ENCODE data around the gene ALG12.

ALG12 gene

GRCh38 chr22:49958931-49959781 is 40.9 kb upstream of the ALG12 start:
- FAIRE-seq (peak; percentile 55), DNase-seq (ENCODE audit: insufficient read length, low spot score) (no peak)
- TF ChIP-seq SPI1 (IDR thresholded peaks at IDR 0.05; ENCODE audit: low read depth, low read length) (no peak), PAX5 (IDR thresholded peaks at IDR 0.05; ENCODE audit: insufficient read depth, low read length, severe bottlenecking) (no peak), POLR2AphosphoS5 (IDR thresholded peaks at IDR 0.05; ENCODE audit: low read depth, low read length) (no peak), TAF1 (IDR thresholded peaks at IDR 0.05; ENCODE audit: low read depth, low read length) (no peak), POU2F2 (IDR thresholded peaks at IDR 0.05; ENCODE audit: low read depth, low read length) (no peak), POLR2A (IDR thresholded peaks at IDR 0.05; ENCODE audit: low read depth, low read length) (no peak)

DNA sequence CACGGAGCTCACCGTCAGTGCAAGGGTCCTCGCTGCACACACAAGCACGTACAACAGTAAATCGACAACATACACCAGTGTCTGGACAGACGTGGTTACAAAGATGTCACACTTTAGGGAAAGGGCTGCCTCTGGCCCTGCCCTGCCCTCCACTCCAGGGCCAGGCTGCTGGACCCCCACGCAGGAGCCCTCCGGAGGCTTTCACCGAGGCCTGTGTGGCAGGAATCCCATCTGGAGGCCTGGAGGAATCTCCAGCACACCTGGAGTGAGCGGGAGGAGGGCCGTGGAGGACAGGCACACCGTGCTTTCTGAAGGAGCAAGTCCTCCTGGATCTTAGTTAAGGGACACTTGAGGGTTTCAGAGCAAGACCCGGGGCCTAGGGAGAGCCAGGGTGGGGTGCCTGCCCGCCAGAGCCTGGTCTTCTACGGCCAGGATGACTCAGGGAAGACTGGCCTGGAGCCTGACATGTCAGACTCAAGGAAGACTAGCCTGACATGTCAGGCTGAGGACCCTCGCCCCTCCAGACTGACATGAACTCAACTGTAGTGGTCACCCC is 40.2 kb upstream of the ALG12 start:
- DNase-seq (ENCODE audit: insufficient read length, low spot score) (no peak), FAIRE-seq (no peak)
- no peak for TF ChIP-seq TAF1 (IDR thresholded peaks at IDR 0.05; ENCODE audit: low read depth, low read length)
- TF ChIP-seq POLR2A (IDR thresholded peaks at IDR 0.05; ENCODE audit: low read depth, low read length) = no peak
- no peak for TF ChIP-seq POLR2AphosphoS5 (IDR thresholded peaks at IDR 0.05; ENCODE audit: low read depth, low read length)
- no peak for TF ChIP-seq SPI1 (IDR thresholded peaks at IDR 0.05; ENCODE audit: low read depth, low read length)

DNA sequence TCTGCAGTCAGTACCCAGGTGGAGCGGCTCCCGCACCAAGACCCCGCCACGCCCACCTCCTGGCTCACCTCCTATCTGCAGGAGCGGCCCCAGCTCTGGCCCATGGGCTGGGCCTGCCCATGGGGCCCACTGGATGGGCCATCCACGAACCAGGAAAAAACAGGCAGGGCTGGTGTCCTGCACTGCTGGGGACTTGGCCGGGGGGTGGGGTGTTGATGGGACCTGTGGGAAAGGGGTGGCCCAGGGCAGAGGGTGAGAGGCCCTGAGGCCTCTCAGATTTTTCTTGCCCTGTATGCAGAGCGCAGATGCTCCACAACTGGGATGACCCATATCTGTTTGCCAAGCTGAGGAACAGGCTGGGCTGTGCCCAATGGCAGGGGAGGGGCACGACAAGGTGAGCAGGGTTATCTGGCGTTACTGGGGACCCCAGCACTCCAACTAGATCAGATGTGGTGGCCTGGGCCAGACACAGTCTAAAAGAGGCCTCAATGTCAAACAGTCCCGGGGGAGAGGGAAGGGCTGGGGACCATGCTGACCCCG is 39.7 kb upstream of the ALG12 start:
- TF ChIP-seq TAF1 (IDR thresholded peaks at IDR 0.05; ENCODE audit: low read depth, low read length) (no peak), POLR2A (IDR thresholded peaks at IDR 0.05; ENCODE audit: low read depth, low read length) (no peak), POU2F2 (IDR thresholded peaks at IDR 0.05; ENCODE audit: low read depth, low read length) (no peak), SPI1 (IDR thresholded peaks at IDR 0.05; ENCODE audit: low read depth, low read length) (no peak), POLR2AphosphoS5 (IDR thresholded peaks at IDR 0.05; ENCODE audit: low read depth, low read length) (no peak), PAX5 (IDR thresholded peaks at IDR 0.05; ENCODE audit: insufficient read depth, low read length, severe bottlenecking) (no peak)
- DNase-seq (ENCODE audit: insufficient read length, low spot score) (no peak), FAIRE-seq (no peak)

- no peak for TF ChIP-seq TAF1 (IDR thresholded peaks at IDR 0.05; ENCODE audit: low read depth, low read length)
- no peak for TF ChIP-seq POLR2A (IDR thresholded peaks at IDR 0.05; ENCODE audit: low read depth, low read length)
- no peak for TF ChIP-seq POU2F2 (IDR thresholded peaks at IDR 0.05; ENCODE audit: low read depth, low read length)
- TF ChIP-seq PAX5 (IDR thresholded peaks at IDR 0.05; ENCODE audit: insufficient read depth, low read length, severe bottlenecking) = no peak
- TF ChIP-seq SPI1 (IDR thresholded peaks at IDR 0.05; ENCODE audit: low read depth, low read length) = no peak
- no peak for TF ChIP-seq POLR2AphosphoS5 (IDR thresholded peaks at IDR 0.05; ENCODE audit: low read depth, low read length)
- DNase-seq (ENCODE audit: insufficient read length, low spot score) (no peak), FAIRE-seq (no peak)
Measured at GRCh38 chr22:49956914-49957825, 38.9 kb upstream of the ALG12 start.

- FAIRE-seq (no peak), DNase-seq (ENCODE audit: insufficient read length, low spot score) (no peak)
- TF ChIP-seq SPI1 (IDR thresholded peaks at IDR 0.05; ENCODE audit: low read depth, low read length) = no peak
- TF ChIP-seq POLR2A (IDR thresholded peaks at IDR 0.05; ENCODE audit: low read depth, low read length) = no peak
- TF ChIP-seq POLR2AphosphoS5 (IDR thresholded peaks at IDR 0.05; ENCODE audit: low read depth, low read length) = no peak
- no peak for TF ChIP-seq POU2F2 (IDR thresholded peaks at IDR 0.05; ENCODE audit: low read depth, low read length)
- TF ChIP-seq PAX5 (IDR thresholded peaks at IDR 0.05; ENCODE audit: insufficient read depth, low read length, severe bottlenecking) = no peak
- no peak for TF ChIP-seq TAF1 (IDR thresholded peaks at IDR 0.05; ENCODE audit: low read depth, low read length)
Measured at GRCh38 chr22:49956418-49956770, 38.2 kb upstream of the ALG12 start.

DNA sequence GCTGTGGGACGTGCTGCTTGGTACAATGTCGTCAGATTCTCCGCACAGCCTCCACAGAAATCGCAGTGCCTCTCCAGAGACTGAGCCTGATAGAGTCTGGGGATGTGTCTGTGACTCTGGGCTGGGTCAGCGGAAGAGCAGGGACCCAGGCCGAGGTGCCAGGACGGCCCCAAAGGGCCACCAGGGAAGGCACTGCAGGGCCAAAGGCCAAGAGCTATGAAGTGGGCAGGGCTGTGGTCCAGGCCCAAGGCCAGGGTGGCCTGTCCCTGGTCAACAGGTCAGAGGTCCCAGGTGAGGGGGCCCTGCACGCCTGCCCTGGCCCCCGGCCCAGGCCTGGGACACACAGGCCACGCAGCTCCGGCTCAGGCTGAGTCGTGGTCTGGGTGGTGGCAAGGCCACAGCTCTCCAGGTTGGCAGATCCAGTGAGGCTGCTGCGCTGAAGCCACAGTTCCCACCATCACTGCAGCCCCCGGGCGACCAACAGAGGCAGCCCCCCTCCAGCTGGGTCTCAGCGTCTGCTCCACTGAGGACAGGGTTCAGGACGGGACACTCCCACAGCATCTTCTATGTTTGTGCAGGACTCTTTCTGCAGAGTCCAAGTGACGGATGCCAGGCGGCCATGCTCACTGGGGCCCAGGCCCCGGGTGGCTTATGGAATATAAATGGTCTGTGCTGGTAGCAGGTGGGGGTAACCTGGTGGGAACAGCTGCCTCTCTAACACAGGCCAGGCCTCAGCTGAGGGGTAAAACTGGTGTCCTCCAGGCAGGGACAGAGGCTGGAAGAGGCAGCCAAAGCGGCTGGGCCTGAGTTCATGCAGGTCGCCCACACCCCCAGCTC is 37.6 kb upstream of the ALG12 start:
- no peak for FAIRE-seq
- DNase-seq (ENCODE audit: insufficient read length, low spot score) = no peak
- no peak for TF ChIP-seq PAX5 (IDR thresholded peaks at IDR 0.05; ENCODE audit: insufficient read depth, low read length, severe bottlenecking)
- no peak for TF ChIP-seq POLR2A (IDR thresholded peaks at IDR 0.05; ENCODE audit: low read depth, low read length)
- no peak for TF ChIP-seq TAF1 (IDR thresholded peaks at IDR 0.05; ENCODE audit: low read depth, low read length)
- TF ChIP-seq POLR2AphosphoS5 (IDR thresholded peaks at IDR 0.05; ENCODE audit: low read depth, low read length) = no peak
- TF ChIP-seq POU2F2 (IDR thresholded peaks at IDR 0.05; ENCODE audit: low read depth, low read length) = no peak
- TF ChIP-seq SPI1 (IDR thresholded peaks at IDR 0.05; ENCODE audit: low read depth, low read length) = no peak

DNA sequence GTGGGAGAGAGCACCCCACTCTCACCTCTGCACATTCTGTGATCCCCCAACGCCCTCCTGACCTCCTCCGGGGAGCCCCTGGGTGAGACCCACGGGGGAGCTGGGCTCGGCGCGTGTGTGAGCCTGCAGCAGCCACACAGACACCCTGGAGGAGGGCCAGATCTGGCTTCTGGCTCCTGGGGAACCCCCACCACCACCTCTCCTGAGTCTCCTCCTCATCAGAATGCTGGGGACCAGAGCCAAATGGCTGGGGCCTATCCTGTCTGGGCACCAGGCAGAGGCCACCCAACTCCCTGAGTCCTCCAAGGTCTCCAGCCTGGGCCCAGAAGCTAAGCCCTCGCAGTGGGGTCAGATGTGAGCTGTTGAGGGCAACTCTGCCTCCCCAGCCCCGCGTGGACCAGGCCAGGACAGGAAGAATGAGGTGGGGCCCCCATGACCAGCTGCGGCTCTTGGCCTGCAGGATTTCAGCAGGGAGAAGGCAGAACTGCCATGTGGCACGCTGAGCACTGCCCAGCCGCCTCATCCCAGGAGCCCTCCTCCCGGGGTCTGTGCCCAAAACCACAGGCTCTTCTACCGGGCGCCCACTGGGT is 36.8 kb upstream of the ALG12 start:
- TF ChIP-seq SPI1 (IDR thresholded peaks at IDR 0.05; ENCODE audit: low read depth, low read length) = no peak
- TF ChIP-seq PAX5 (IDR thresholded peaks at IDR 0.05; ENCODE audit: insufficient read depth, low read length, severe bottlenecking) = no peak
- no peak for TF ChIP-seq POU2F2 (IDR thresholded peaks at IDR 0.05; ENCODE audit: low read depth, low read length)
- TF ChIP-seq TAF1 (IDR thresholded peaks at IDR 0.05; ENCODE audit: low read depth, low read length) = no peak
- TF ChIP-seq POLR2A (IDR thresholded peaks at IDR 0.05; ENCODE audit: low read depth, low read length) = no peak
- TF ChIP-seq POLR2AphosphoS5 (IDR thresholded peaks at IDR 0.05; ENCODE audit: low read depth, low read length) = no peak
- DNase-seq (ENCODE audit: insufficient read length, low spot score) (no peak), FAIRE-seq (no peak)

GRCh38 chr22:49954354-49954753 is 36.1 kb upstream of the ALG12 start:
- TF ChIP-seq POU2F2 (IDR thresholded peaks at IDR 0.05; ENCODE audit: low read depth, low read length) = no peak
- TF ChIP-seq SPI1 (IDR thresholded peaks at IDR 0.05; ENCODE audit: low read depth, low read length) = no peak
- no peak for TF ChIP-seq POLR2A (IDR thresholded peaks at IDR 0.05; ENCODE audit: low read depth, low read length)
- TF ChIP-seq PAX5 (IDR thresholded peaks at IDR 0.05; ENCODE audit: insufficient read depth, low read length, severe bottlenecking) = no peak
- TF ChIP-seq POLR2AphosphoS5 (IDR thresholded peaks at IDR 0.05; ENCODE audit: low read depth, low read length) = no peak
- no peak for TF ChIP-seq TAF1 (IDR thresholded peaks at IDR 0.05; ENCODE audit: low read depth, low read length)
- no peak for DNase-seq (ENCODE audit: insufficient read length, low spot score)
- no peak for FAIRE-seq
